VCaP (cell line): ENCODE measurements around the gene LYPD4.

Source experiments
- H3K27ac ChIP-seq: fragments of 450-650 bp; 2 replicates; pipeline ENCODE4 v1.5.1; 2017
- TF ChIP-seq, protein P1 (sequence below): fragments of 450-650 bp; conservative IDR thresholded peaks from 2 replicates; pipeline ENCODE4 v1.5.1; 2017; ENCODE audit warnings: mild to moderate bottlenecking, moderate library complexity

The LYPD4 gene

DNA sequence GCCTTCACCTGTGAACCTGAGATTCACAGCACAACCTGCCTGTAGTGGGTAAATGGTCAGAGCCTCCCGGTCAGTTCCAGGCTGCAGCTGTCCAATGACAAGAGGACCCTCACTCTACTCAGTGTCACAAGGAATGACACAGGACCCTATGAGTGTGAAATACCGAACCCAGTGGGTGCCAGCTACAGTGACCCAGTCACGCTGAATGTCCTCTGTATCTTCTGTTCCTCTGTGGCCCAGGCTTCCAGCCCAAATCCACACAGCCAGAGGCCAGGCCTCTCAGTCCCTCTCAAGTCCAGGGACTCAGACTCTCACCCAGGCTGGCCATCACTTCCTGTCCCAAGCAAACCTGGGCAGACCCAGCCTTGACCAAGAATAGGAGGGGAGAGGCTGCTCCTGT lies 37.3 kb downstream of the LYPD4 start:
- TF ChIP-seq, protein P1, sequence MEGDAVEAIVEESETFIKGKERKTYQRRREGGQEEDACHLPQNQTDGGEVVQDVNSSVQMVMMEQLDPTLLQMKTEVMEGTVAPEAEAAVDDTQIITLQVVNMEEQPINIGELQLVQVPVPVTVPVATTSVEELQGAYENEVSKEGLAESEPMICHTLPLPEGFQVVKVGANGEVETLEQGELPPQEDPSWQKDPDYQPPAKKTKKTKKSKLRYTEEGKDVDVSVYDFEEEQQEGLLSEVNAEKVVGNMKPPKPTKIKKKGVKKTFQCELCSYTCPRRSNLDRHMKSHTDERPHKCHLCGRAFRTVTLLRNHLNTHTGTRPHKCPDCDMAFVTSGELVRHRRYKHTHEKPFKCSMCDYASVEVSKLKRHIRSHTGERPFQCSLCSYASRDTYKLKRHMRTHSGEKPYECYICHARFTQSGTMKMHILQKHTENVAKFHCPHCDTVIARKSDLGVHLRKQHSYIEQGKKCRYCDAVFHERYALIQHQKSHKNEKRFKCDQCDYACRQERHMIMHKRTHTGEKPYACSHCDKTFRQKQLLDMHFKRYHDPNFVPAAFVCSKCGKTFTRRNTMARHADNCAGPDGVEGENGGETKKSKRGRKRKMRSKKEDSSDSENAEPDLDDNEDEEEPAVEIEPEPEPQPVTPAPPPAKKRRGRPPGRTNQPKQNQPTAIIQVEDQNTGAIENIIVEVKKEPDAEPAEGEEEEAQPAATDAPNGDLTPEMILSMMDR = no peak
- no peak overlapping the region for H3K27ac ChIP-seq

DNA sequence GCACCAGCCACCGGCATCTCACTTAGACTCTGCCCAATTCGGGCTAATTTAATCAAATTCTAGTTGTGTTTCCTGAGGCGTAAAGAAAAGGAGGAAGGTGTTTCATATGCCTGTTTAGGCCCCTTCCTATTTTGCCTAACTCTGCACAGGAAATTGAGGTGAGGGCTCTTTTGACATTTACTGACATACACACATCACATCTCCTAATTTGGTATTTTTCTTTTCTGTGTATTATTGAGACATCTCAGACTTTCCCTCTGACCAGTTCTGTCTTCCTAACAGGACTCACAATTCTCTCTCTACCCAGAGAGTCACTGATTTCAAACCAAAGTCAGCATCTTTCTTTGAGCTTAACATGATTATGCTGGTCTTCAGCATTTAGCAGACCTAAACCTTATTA lies 40.1 kb downstream of the LYPD4 start:
- TF ChIP-seq, protein P1 = no peak
- H3K27ac ChIP-seq = no peak overlapping the region

DNA sequence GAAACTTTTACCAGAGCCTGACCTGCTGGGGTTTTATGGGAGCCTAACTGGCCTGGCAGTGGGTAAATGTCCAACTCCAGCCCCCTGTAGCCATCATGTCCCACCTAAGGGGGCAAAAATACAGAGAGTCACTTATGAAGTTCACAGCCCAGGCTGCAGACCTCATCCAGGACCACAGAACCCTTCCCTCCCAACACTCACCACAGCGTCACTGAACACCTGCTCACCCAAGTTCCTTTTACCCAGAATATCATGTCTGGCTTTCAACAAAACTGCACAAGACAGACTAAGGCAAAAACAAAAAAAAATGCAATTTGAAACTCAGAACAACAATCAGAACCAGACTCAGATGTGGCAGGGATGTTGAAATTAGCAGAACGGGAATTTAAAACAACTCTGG lies 41.7 kb downstream of the LYPD4 start:
- H3K27ac ChIP-seq = peak overlapping the region; percentile 93; the same call in 1 of the 2 replicates
- TF ChIP-seq, protein P1 = no peak

DNA sequence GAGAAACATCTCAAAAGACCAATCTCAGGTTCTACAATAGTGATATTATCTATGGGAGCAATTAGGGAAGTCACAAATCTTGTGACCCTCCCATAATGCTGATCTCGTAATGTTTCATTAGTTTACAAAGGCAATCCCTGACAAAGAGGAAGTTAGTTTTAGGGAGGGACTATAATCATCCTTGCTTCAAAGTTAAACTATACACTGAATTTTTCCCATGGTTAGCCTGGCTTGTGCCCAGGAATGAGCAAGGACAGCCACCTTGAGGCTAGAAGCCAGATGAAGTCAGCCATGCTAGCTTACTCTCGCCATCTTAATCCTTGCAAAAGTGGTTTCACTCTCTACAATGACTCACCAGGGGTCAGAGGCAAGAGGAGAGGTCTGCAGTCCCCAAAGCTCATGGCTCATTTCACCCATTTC lies 42.7 kb downstream of the LYPD4 start:
- TF ChIP-seq, protein P1 = no peak
- H3K27ac ChIP-seq = peak overlapping the region; percentile 93

DNA sequence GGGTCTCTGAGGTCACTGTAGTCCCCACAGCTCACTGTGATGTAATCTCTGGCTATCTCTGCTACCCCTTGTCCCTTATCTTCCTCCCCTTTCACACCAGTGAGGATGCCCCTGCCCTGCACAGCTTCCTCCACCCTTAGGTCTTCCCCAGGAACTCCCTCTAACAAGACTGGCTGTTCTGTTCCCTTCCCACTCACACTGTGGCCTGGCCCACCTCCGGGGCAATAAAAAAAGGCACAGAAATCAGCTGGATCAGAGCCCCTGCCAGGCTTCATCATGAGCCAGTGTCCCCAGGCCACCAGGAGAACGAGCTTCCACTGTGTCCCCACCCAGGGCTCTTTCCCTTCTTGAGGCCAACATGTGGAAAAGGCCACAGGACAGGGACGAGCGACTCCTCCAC lies 43.5 kb downstream of the LYPD4 start:
- TF ChIP-seq, protein P1 = no peak
- peak overlapping the region; percentile 93 for H3K27ac ChIP-seq

DNA sequence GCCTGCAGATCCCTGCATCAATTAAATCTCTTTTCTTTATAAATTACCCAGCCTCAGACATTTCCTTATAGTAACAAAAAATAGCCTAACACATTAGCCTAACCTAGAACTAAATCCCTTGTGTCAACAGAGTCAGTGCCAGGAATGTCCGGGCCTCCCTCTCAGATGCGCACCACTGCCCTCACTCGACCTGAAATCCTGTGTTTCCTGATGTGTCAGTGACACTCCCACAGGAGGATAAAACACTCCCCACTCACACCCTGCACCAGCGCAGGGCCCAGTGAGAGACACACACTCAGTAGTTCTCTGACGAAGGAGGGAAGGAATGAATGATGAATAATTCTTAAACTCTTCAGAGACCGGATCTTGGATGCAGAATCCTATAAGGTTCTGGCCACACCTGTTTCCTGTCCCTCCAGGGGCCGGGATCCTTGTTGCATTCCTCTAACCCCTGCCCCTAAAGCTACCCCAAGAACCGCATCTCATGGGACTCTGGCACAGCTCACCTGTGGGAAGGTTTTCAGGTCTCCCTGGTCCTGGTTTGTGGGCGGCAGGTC lies 45.0 kb downstream of the LYPD4 start:
- TF ChIP-seq, protein P1 = no peak
- H3K27ac ChIP-seq = peak overlapping the region; percentile 93

DNA sequence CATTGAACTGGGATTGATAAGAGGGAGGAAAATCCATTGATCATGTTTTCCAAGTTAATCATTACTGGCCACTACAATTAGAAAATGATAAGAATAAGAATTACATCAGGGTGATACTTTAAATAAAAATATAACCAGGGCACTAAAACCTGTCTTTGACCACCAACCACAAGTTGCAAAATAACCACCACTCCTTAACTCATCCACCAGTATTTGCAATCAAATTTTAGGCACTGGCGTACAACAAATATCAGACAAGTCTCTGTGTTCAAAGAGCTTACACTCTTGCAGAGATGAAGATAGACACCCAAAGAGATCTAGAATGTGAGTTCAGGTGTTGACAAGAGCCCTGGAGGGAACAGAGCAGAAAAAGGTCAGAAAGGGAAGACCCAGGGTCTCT lies 47.6 kb downstream of the LYPD4 start:
- H3K27ac ChIP-seq = no peak overlapping the region; the same call in 1 of the 2 replicates
- TF ChIP-seq, protein P1 = no peak
